Fibroblast of lung (primary cell): ENCODE data around the gene TENT5C.

Experiments used
- EZH2 ChIP-seq: IDR thresholded peaks from 2 replicates; pipeline ENCODE4 v1.5.1; 2012; ENCODE audit warnings: low read length, control low read depth, mild to moderate bottlenecking; ENCODE audit errors: missing control alignments
- TF ChIP-seq, protein P1 (sequence below), 2 donors: IDR thresholded peaks in 1 of 2; conservative IDR thresholded peaks in 1 of 2; 1 replicate in 1 of 2; 2 replicates in 1 of 2; pipeline ENCODE4 v1.5.1; 2011 to 2012; ENCODE audit warnings: low read length in 2 of 2, control low read depth in 1 of 2, inconsistent platforms in 1 of 2, low read depth in 1 of 2, mild to moderate bottlenecking in 1 of 2

DNA sequence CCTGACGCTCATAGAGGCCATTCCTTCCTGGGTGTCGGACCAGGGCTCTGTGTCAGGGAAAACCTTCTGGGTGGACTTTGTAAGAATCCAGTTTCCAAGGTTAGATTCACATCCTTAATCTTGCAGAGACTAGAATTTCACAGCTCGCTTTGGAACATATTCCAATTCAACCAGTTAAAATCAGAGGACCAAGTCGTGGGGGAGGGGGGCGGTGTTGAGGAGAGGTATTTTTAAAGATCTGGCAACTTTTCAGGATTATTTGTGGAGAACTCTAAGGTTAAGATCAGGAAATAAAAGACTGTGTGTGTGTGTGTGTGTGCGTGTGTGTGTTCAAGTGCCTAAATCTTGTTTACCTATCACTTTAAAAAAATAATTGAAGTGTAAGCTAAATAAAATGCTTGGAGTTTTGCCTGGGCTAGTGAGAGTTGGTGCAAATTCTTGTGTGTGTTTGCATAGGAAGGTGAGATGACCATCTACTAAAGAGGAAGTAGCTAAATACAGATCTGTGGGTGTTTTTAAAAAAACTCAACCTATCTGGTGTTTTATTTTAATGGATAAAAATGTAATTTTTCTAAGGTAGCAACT, 21.8 kb downstream of the TENT5C start:
- TF ChIP-seq, protein P1, sequence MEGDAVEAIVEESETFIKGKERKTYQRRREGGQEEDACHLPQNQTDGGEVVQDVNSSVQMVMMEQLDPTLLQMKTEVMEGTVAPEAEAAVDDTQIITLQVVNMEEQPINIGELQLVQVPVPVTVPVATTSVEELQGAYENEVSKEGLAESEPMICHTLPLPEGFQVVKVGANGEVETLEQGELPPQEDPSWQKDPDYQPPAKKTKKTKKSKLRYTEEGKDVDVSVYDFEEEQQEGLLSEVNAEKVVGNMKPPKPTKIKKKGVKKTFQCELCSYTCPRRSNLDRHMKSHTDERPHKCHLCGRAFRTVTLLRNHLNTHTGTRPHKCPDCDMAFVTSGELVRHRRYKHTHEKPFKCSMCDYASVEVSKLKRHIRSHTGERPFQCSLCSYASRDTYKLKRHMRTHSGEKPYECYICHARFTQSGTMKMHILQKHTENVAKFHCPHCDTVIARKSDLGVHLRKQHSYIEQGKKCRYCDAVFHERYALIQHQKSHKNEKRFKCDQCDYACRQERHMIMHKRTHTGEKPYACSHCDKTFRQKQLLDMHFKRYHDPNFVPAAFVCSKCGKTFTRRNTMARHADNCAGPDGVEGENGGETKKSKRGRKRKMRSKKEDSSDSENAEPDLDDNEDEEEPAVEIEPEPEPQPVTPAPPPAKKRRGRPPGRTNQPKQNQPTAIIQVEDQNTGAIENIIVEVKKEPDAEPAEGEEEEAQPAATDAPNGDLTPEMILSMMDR (conservative IDR thresholded peaks at IDR 0.05 in 1 of 2, IDR thresholded peaks at IDR 0.05 in 1 of 2; ENCODE audit: low read depth in 1 of 2, low read length in 2 of 2), result no peak
- TF ChIP-seq EZH2, result no peak
